Mesenchymal stem cell (in vitro differentiated cells and primary cell): ENCODE measurements around the gene PFKP.

Experiments
- DNase-seq: peaks from one replicate; pipeline ENCODE4 v3.0.0-alpha.2; 2013
- H2AFZ ChIP-seq: one replicate; pipeline ENCODE4 v1.6.1; 2013; ENCODE audit warnings: low read depth, mild to moderate bottlenecking, control low read depth, inconsistent platforms, low read length, moderate library complexity
- H2AK5ac ChIP-seq: 2 replicates; pipeline ENCODE4 v1.6.1; 2013; ENCODE audit warnings: low read length, moderate library complexity, mild to moderate bottlenecking, inconsistent platforms; ENCODE audit not compliant: severe bottlenecking
- H2BK120ac ChIP-seq: one replicate; pipeline ENCODE4 v1.6.1; 2013; ENCODE audit warnings: low read depth, mild to moderate bottlenecking, inconsistent platforms, low read length, moderate library complexity
- H2BK12ac ChIP-seq, 2 experiments: one replicate each; pipeline ENCODE4 v1.6.1; 2013; ENCODE audit warnings: inconsistent platforms in 2 of 2, low read length in 2 of 2, mild to moderate bottlenecking in 2 of 2, moderate library complexity in 2 of 2, control low read depth in 1 of 2
- H2BK15ac ChIP-seq: one replicate; pipeline ENCODE4 v1.6.1; 2013; ENCODE audit warnings: mild to moderate bottlenecking, low read depth, inconsistent platforms; ENCODE audit not compliant: poor library complexity, severe bottlenecking
- H2BK5ac ChIP-seq: 2 replicates; pipeline ENCODE4 v1.6.1; 2013; ENCODE audit warnings: low read depth, mild to moderate bottlenecking, low read length, control low read depth, inconsistent platforms; ENCODE audit not compliant: poor library complexity, severe bottlenecking
- H3K14ac ChIP-seq, 2 experiments: one replicate each; pipeline ENCODE4 v1.6.1; 2013; ENCODE audit warnings: inconsistent platforms in 2 of 2, low read length in 2 of 2, control low read depth in 1 of 2, mild to moderate bottlenecking in 1 of 2, moderate library complexity in 1 of 2
- H3K18ac ChIP-seq, 2 experiments: one replicate each; pipeline ENCODE4 v1.6.1; 2013; ENCODE audit warnings: inconsistent platforms in 2 of 2, low read length in 2 of 2, control low read depth in 1 of 2, low read depth in 1 of 2, mild to moderate bottlenecking in 1 of 2
- H3K23ac ChIP-seq, 2 experiments: one replicate each; pipeline ENCODE4 v1.6.1; 2013; ENCODE audit warnings: inconsistent platforms in 2 of 2, low read length in 2 of 2, mild to moderate bottlenecking in 2 of 2, moderate library complexity in 2 of 2, control low read depth in 1 of 2
- H3K27ac ChIP-seq: 2 replicates; pipeline ENCODE4 v1.5.1; 2013; ENCODE audit warnings: mild to moderate bottlenecking, moderate library complexity, low read length, control low read depth, inconsistent platforms; ENCODE audit not compliant: poor library complexity, severe bottlenecking
- H3K27me3 ChIP-seq, 2 experiments: 2 replicates each; pipeline versions ENCODE4 v1.6.1 to v1.7.0; 2013; ENCODE audit warnings: low read length in 2 of 2, mild to moderate bottlenecking in 2 of 2, moderate library complexity in 2 of 2, control low read depth in 1 of 2, inconsistent platforms in 1 of 2; ENCODE audit not compliant: control insufficient read depth in 1 of 2, insufficient read depth in 1 of 2
- H3K36me3 ChIP-seq, 2 experiments: 2 replicates each; pipeline versions ENCODE4 v1.6.1 to v1.7.0; 2013; ENCODE audit warnings: low read length in 2 of 2, control low read depth in 1 of 2, inconsistent platforms in 1 of 2, low read depth in 1 of 2, mild to moderate bottlenecking in 1 of 2; ENCODE audit not compliant: insufficient read depth in 2 of 2, control insufficient read depth in 1 of 2
- H3K4ac ChIP-seq, 2 experiments: one replicate each; pipeline ENCODE4 v1.6.1; 2013; ENCODE audit warnings: inconsistent platforms in 2 of 2, low read length in 2 of 2, mild to moderate bottlenecking in 2 of 2, moderate library complexity in 2 of 2, control low read depth in 1 of 2, low read depth in 1 of 2
- H3K4me1 ChIP-seq: 2 replicates; pipeline ENCODE4 v1.6.1; 2013; ENCODE audit warnings: low read depth, low read length, control low read depth; ENCODE audit not compliant: control insufficient read depth, insufficient read depth
- H3K4me2 ChIP-seq: 2 replicates; pipeline ENCODE4 v1.6.1; 2013; ENCODE audit warnings: low read length, mild to moderate bottlenecking, inconsistent platforms; ENCODE audit not compliant: poor library complexity, severe bottlenecking
- H3K4me3 ChIP-seq, 2 experiments: 2 replicates each; pipeline versions ENCODE4 v1.5.1 to v1.7.0; 2013; ENCODE audit warnings: low read length in 2 of 2, mild to moderate bottlenecking in 2 of 2, control low read depth in 1 of 2, low read depth in 1 of 2; ENCODE audit not compliant: insufficient read depth in 1 of 2
- H3K79me1 ChIP-seq: replicated peaks from 2 replicates; pipeline ENCODE4 v1.6.1; 2013; ENCODE audit warnings: mild to moderate bottlenecking, control low read depth, low read length, inconsistent platforms; ENCODE audit not compliant: poor library complexity, severe bottlenecking
- H3K9ac ChIP-seq: 2 replicates; pipeline ENCODE4 v1.7.0; 2013; ENCODE audit warnings: mild to moderate bottlenecking, low read length, moderate library complexity
- H3K9me3 ChIP-seq: 2 replicates; pipeline ENCODE4 v1.7.0; 2013; ENCODE audit warnings: mild to moderate bottlenecking, low read length; ENCODE audit not compliant: control insufficient read depth
- H4K8ac ChIP-seq: one replicate; pipeline ENCODE4 v1.6.1; 2013; ENCODE audit warnings: inconsistent platforms, mild to moderate bottlenecking, low read length, moderate library complexity
- H4K91ac ChIP-seq: one replicate; pipeline ENCODE4 v1.6.1; 2013; ENCODE audit warnings: mild to moderate bottlenecking, low read length, inconsistent platforms
- WGBS: methylation state at CpG from one replicate; pipeline ENCODE4 v1.1.7; 2013; ENCODE audit warnings: mixed read lengths; 5-methylcytosine and 5-hydroxymethylcytosine counted together

Gene PFKP

DNA sequence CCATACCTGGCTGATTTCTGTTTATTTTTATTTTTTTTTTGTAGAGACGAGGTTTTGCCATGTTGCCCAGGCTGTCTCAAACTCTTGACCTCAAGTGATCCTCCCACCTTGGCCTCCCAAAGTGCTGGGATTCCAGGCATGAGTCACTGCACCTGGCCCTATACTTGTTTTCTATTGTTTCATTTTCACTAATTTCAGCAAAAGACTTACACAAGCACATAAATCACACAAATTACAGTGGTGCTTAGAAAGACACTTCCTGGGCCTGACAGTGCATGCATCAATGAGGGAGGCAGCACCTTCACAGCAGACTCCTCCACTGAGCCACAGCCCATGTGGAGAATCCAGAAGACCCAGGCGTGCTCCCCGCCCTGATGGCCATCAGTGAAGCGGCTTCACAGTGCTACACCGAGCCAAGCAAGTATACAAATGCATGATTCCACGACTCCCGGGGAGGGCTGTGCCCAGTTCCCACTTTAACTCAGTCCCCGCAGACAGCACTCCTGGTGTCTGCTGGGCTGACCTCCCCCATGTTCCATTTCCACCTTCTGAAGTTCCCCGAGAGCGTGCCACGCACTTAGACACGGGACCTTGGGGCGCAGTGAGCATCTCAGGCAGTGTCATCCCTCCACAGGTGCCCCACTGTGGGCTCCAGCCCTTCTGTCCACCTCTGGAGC, 84.7 kb downstream of the PFKP start:
- Histone ChIP-seq H3K27ac (no peak overlapping the region), H3K36me3 (peaks cover 62 to 100% of the 10 kb centered on the region in 2 experiments), H3K14ac (no peak overlapping the region), H2BK120ac (no peak overlapping the region), H3K23ac (no peak overlapping the region), H3K27me3 (no peaks in the 10 kb centered on the region), H3K79me1 (peaks cover 44% of the 10 kb centered on the region), H2AFZ (no peak overlapping the region), H2BK15ac (no peak overlapping the region), H4K91ac (no peak overlapping the region), H3K9ac (no peak overlapping the region), H2BK5ac (no peak overlapping the region), H3K18ac (no peak overlapping the region), H3K9me3 (no peaks in the 10 kb centered on the region), H3K4me1 (peaks cover 5% of the 10 kb centered on the region), H2BK12ac (no peak overlapping the region), H3K4ac (no peak overlapping the region), H3K4me3 (no peak overlapping the region), H2AK5ac (no peak overlapping the region), H3K4me2 (no peak overlapping the region), H4K8ac (peak overlapping the region; percentile 19)
- 96% methylated on average over 13 of the region's 13 CpGs for WGBS
- DNase-seq: no peak

DNA sequence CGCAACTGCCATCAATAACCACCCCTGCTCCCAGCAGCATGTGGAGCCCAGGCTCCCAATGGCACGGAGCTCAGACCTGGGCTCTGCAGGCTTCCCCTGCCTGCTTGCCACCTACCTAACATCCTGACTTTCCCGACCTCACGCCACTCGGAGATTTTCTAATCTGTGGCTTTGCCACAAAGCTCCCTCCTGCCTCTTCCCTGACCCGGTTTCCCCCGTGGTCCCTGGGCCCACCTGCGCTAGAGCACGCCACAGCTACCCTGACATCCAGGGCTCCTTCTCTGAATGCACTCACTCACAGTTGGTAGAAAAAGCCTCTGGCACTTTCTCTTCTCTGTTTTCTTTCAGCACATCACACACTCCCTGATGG, 85.2 kb downstream of the PFKP start:
- no peak overlapping the region for H4K8ac ChIP-seq
- H3K79me1 ChIP-seq: peaks cover 40% of the 10 kb centered on the region
- H3K4me3 ChIP-seq: no peak overlapping the region
- no peak overlapping the region for H3K14ac ChIP-seq
- H4K91ac ChIP-seq: no peak overlapping the region
- H3K27me3 ChIP-seq: no peaks in the 10 kb centered on the region
- H3K18ac ChIP-seq: no peak overlapping the region
- H3K4me1 ChIP-seq: peaks cover 5% of the 10 kb centered on the region
- no peak overlapping the region for H2BK12ac ChIP-seq
- no peaks in the 10 kb centered on the region for H3K9me3 ChIP-seq
- DNase-seq: no peak
- H3K4me2 ChIP-seq: no peak overlapping the region
- peaks cover 59 to 100% of the 10 kb centered on the region in 2 experiments for H3K36me3 ChIP-seq
- H3K27ac ChIP-seq: no peak overlapping the region
- no peak overlapping the region for H2AFZ ChIP-seq
- no peak overlapping the region for H2BK5ac ChIP-seq
- 86% methylated on average over 9 of the region's 9 CpGs for WGBS
- H2AK5ac ChIP-seq: no peak overlapping the region
- no peak overlapping the region for H3K9ac ChIP-seq
- H2BK120ac ChIP-seq: no peak overlapping the region
- H2BK15ac ChIP-seq: no peak overlapping the region
- no peak overlapping the region for H3K4ac ChIP-seq
- H3K23ac ChIP-seq: no peak overlapping the region

DNA sequence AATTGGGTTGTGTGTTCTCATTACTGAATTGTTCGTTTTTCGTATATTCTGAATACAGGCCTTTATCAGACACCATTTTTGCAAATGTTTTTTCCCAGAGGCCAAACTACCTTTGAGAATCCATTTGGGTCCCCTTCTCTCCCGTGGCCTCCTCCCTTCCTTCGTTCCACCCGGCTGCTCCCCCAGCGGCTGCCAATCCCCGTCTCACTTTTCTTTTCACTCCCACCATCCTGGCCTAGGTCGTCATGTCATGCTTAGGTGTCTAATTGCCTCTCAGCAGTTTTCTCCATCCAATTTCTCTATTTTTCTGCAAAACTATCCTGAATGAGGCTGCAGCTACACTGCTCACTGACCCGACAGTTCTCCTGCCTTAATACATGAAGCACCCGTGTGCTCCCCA, 87.3 kb downstream of the PFKP start:
- Histone ChIP-seq H3K27me3 (no peaks in the 10 kb centered on the region), H2BK15ac (no peak overlapping the region), H4K91ac (no peak overlapping the region), H2BK12ac (no peak overlapping the region), H3K36me3 (peaks cover 52 to 100% of the 10 kb centered on the region in 2 experiments), H3K18ac (no peak overlapping the region), H3K4me2 (no peak overlapping the region), H2AFZ (no peak overlapping the region), H2BK120ac (no peak overlapping the region), H3K23ac (no peak overlapping the region), H2AK5ac (no peak overlapping the region), H3K9me3 (no peaks in the 10 kb centered on the region), H3K79me1 (peaks cover 41% of the 10 kb centered on the region), H3K4me3 (no peak overlapping the region), H3K4me1 (peaks cover 5% of the 10 kb centered on the region), H3K4ac (no peak overlapping the region), H4K8ac (no peak overlapping the region), H3K14ac (no peak overlapping the region), H3K27ac (no peak overlapping the region), H2BK5ac (no peak overlapping the region), H3K9ac (no peak overlapping the region)
- no peak for DNase-seq
- 98% methylated on average over 10 of the region's 10 CpGs for WGBS

DNA sequence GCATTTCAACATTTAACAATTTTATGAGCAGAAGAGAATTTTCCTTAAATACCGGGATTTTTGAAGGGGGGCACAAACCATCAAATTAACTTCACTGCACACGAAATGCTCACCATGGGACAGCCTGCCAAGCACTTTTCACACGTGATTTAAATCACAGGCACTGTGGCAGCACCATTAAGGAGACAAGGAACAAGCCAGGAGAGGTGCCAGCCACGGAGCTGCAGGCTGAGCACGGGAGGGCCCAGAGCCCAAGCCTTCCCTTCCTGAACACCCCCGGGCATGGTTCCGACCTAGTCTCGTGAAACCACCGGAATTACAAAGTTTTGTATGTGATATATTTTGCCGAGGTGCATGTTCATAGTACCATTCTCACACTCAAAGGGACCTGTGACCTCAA, 91.8 kb downstream of the PFKP start:
- no peak overlapping the region for H3K9ac ChIP-seq
- no peak overlapping the region for H4K91ac ChIP-seq
- no peak overlapping the region for H3K4me3 ChIP-seq
- WGBS: 96% methylated on average over 6 of the region's 10 CpGs
- no peak overlapping the region for H2BK120ac ChIP-seq
- H2BK5ac ChIP-seq: no peak overlapping the region
- H2BK12ac ChIP-seq: no peak overlapping the region
- H3K9me3 ChIP-seq: no peaks in the 10 kb centered on the region
- no peak overlapping the region for H3K27ac ChIP-seq
- no peak overlapping the region for H2AK5ac ChIP-seq
- H3K79me1 ChIP-seq: peaks cover 40% of the 10 kb centered on the region
- no peak overlapping the region for H2BK15ac ChIP-seq
- H3K18ac ChIP-seq: no peak overlapping the region
- H2AFZ ChIP-seq: no peak overlapping the region
- no peak overlapping the region for H3K23ac ChIP-seq
- no peaks in the 10 kb centered on the region for H3K4me1 ChIP-seq
- no peak overlapping the region for H3K4me2 ChIP-seq
- H3K36me3 ChIP-seq: peaks cover 54 to 99% of the 10 kb centered on the region in 2 experiments
- DNase-seq: no peak
- H3K4ac ChIP-seq: no peak overlapping the region
- no peaks in the 10 kb centered on the region for H3K27me3 ChIP-seq
- no peak overlapping the region for H3K14ac ChIP-seq
- H4K8ac ChIP-seq: no peak overlapping the region
